ENCODE results near the gene SUDS3. TPM values are rescaled to one million over a fixed set of nuclear protein-coding genes. Genes with fewer than 3 reads are reported as not detected.

SUDS3 gene
- total RNA-seq, 1 experiment from 2014 or later = 62.8 TPM

GRCh38 chr12:118432812-118433545, 56.6 kb downstream of the SUDS3 start:
- Histone ChIP-seq H3K36me3 (ENCODE audit: low read depth, low read length) (no peaks in the 10 kb centered on the region), H2AFZ (ENCODE audit: low read length) (no peak overlapping the region), H3K27me3 (ENCODE audit: low read length) (peaks cover 20% of the 10 kb centered on the region), H3K9me2 (replicated peaks; ENCODE audit: low read length) (no peaks in the 10 kb centered on the region), H3K9me3 (ENCODE audit: low read length) (no peaks in the 10 kb centered on the region), H3K27ac (ENCODE audit: low read length) (no peak overlapping the region), H3K9ac (ENCODE audit: low read length) (no peak overlapping the region), H3K4me2 (ENCODE audit: low read length) (no peak overlapping the region), H3K79me2 (ENCODE audit: low read length) (no peaks in the 10 kb centered on the region), H3F3A (ENCODE audit: low read length, unreplicated experiment) (no peaks in the 10 kb centered on the region), H3K4me3 (ENCODE audit: low read length) (no peak overlapping the region), H3K4me1 (ENCODE audit: insufficient read depth, low read length) (no peaks in the 10 kb centered on the region), H4K20me1 (ENCODE audit: low read length) (no peaks in the 10 kb centered on the region)
- intact Hi-C loops (cut with micrococcal nuclease) = no loop called here
- ChIA-PET CTCF (no interaction called here), POLR2A (ENCODE audit: unreplicated experiment) (no interaction called here)
- no TSS peak for BruUV-seq (replicated peaks)
- TF ChIP-seq CTCF (conservative IDR thresholded peaks at IDR 0.05; ENCODE audit: low read depth, low read length) = no peak
- no peak for TF ChIP-seq EZH2 (IDR thresholded peaks at IDR 0.05; ENCODE audit: low read length, unreplicated experiment)
- no peak for TF ChIP-seq EZH2phosphoT487 (IDR thresholded peaks at IDR 0.05; ENCODE audit: borderline replicate concordance, low read length)
- DNase-seq (no peak), ATAC-seq (no peak)

DNA sequence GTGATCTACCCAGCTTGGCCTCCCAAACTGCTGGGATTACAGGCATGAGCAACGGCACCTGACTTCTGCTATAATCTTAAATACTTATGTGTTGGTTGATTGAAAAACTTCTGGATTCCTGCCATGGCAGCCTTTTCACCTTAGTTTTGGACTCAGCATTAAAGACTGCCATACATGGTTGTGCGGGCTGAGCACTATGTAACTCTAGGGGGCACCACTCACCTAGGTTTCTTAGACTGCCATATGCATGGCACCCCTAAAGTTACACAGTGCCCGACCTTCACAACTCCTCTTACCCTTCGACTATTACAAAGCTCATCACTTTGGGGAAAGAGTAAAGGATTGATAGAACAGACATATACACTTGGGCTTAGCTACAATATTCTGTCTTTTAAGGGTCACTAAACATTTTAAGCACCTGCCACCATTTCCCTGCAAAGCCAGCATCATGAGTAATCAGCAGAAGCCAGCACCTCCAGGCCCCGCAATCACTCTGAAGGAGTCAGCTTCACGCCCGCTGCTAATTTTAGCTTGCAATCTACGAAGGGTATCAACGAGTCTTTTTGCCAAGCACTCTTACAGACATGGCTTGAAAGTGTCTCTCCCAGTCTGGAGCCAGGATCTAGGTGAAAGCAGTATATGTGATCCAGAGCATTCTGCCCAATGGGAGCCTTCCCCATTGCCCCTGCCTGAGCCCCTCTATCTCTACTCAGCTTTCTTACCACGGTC, 59.8 kb downstream of the SUDS3 start:
- Histone ChIP-seq H3K4me3 (ENCODE audit: low read length) (no peak overlapping the region), H3K9me2 (replicated peaks; ENCODE audit: low read length) (no peaks in the 10 kb centered on the region), H3K4me2 (ENCODE audit: low read length) (no peak overlapping the region), H3K4me1 (ENCODE audit: insufficient read depth, low read length) (no peaks in the 10 kb centered on the region), H3K27ac (ENCODE audit: low read length) (no peak overlapping the region), H3K36me3 (ENCODE audit: low read depth, low read length) (no peaks in the 10 kb centered on the region), H3K9ac (ENCODE audit: low read length) (no peak overlapping the region), H2AFZ (ENCODE audit: low read length) (no peak overlapping the region), H3K9me3 (ENCODE audit: low read length) (no peaks in the 10 kb centered on the region), H4K20me1 (ENCODE audit: low read length) (no peaks in the 10 kb centered on the region), H3K79me2 (ENCODE audit: low read length) (no peaks in the 10 kb centered on the region), H3K27me3 (ENCODE audit: low read length) (peaks cover 51% of the 10 kb centered on the region), H3F3A (ENCODE audit: low read length, unreplicated experiment) (no peaks in the 10 kb centered on the region)
- CTCF ChIA-PET = no interaction called here
- BruUV-seq (replicated peaks) = no TSS peak
- no peak for ATAC-seq
- POLR2A ChIA-PET (ENCODE audit: unreplicated experiment) = interaction anchor here (0.6 kb wide), 1 partner anchor 18 kb away, joined by 3 read pairs; no protein-coding TSS in a partner anchor
- DNase-seq = peak; percentile 27
- intact Hi-C loops (cut with micrococcal nuclease) = no loop called here
- TF ChIP-seq EZH2 (IDR thresholded peaks at IDR 0.05; ENCODE audit: low read length, unreplicated experiment) (no peak), CTCF (conservative IDR thresholded peaks at IDR 0.05; ENCODE audit: low read depth, low read length) (peak; percentile 53; the same call in 1 of the 2 replicates)

DNA sequence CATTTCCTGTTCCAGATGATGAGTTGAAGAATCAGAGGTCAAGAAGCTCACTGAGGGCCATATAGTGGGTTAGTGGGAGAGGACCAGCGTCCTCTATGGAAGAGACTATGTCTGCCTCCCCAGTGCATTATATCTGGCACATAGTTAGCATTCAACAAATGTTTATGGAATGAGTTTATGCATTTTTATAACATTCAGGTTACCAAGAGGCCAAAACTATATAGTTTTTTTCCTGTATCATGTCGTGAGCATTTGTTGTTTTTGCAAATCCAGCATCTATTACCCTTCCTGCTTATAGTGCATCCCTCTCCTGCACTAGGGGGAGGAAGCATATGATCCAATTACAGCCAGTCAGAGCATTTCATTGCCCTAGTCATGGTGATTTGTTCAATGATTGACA, 60.6 kb downstream of the SUDS3 start:
- no peak for ATAC-seq
- Histone ChIP-seq H3K27me3 (ENCODE audit: low read length) (peaks cover 59% of the 10 kb centered on the region), H3K4me1 (ENCODE audit: insufficient read depth, low read length) (no peaks in the 10 kb centered on the region), H3K4me3 (ENCODE audit: low read length) (no peak overlapping the region), H3K36me3 (ENCODE audit: low read depth, low read length) (no peaks in the 10 kb centered on the region), H3K4me2 (ENCODE audit: low read length) (no peak overlapping the region), H3K9me2 (replicated peaks; ENCODE audit: low read length) (no peaks in the 10 kb centered on the region), H4K20me1 (ENCODE audit: low read length) (no peaks in the 10 kb centered on the region), H3K79me2 (ENCODE audit: low read length) (no peaks in the 10 kb centered on the region), H3K9me3 (ENCODE audit: low read length) (no peaks in the 10 kb centered on the region), H3K27ac (ENCODE audit: low read length) (no peak overlapping the region), H2AFZ (ENCODE audit: low read length) (no peak overlapping the region), H3K9ac (ENCODE audit: low read length) (no peak overlapping the region), H3F3A (ENCODE audit: low read length, unreplicated experiment) (no peaks in the 10 kb centered on the region)
- POLR2A ChIA-PET (ENCODE audit: unreplicated experiment) = no interaction called here
- CTCF ChIA-PET = interaction anchor here (0.7 kb wide), 1 partner anchor 61 kb away, joined by 4 read pairs; the partner anchor contains the start of gene SUDS3
- BruUV-seq (replicated peaks) = no TSS peak
- DNase-seq = no peak
- intact Hi-C loops (cut with micrococcal nuclease) = no loop called here
- no peak for TF ChIP-seq CTCF (conservative IDR thresholded peaks at IDR 0.05; ENCODE audit: low read depth, low read length)
- no peak for TF ChIP-seq EZH2phosphoT487 (IDR thresholded peaks at IDR 0.05; ENCODE audit: borderline replicate concordance, low read length)
- TF ChIP-seq EZH2 (IDR thresholded peaks at IDR 0.05; ENCODE audit: low read length, unreplicated experiment) = no peak
